ENCODE results near the gene TM9SF1. TPM values are rescaled to one million over a fixed set of nuclear protein-coding genes. Genes with fewer than 3 reads are reported as not detected.

The TM9SF1 gene
- total and polyA plus RNA-seq, 10 of the 15 experiments (the other 5 are each of a cell fraction or from before 2014, with no cell fraction given), result 7.2 to 39.2 (median 17.6) TPM

GRCh38 chr14:24141097-24141880, 54.0 kb downstream of the TM9SF1 start, which contains the start of gene EMC9 (continued):
- no peak for TF ChIP-seq E2F8 (IDR thresholded peaks at IDR 0.05; ENCODE audit: low read depth, partially characterized antibody)
- TF ChIP-seq HDGF (IDR thresholded peaks at IDR 0.05), result no peak; the same call in 1 of the 2 replicates
- no peak; the same call in 1 of the 2 replicates for TF ChIP-seq NR2C1 (IDR thresholded peaks at IDR 0.05)
- TF ChIP-seq SUPT20H (IDR thresholded peaks at IDR 0.05; ENCODE audit: borderline replicate concordance, control insufficient read depth, low read depth, low read length), result no peak
- peak; percentile 50; the same call in 1 of the 2 replicates for TF ChIP-seq E2F4 (IDR thresholded peaks at IDR 0.05; ENCODE audit: low read depth, low read length)
- TF ChIP-seq CBX3 (IDR thresholded peaks at IDR 0.05; ENCODE audit: borderline replicate concordance, low read depth), result no peak
- no peak for TF ChIP-seq BMI1 (IDR thresholded peaks at IDR 0.05; ENCODE audit: borderline replicate concordance)
- TF ChIP-seq NFYB (IDR thresholded peaks at IDR 0.05; ENCODE audit: insufficient read depth, low read depth, low read length), result peak; percentile 93
- peak; percentile 85; the same call in 1 of the 2 replicates for TF ChIP-seq CHD2 (IDR thresholded peaks at IDR 0.05; ENCODE audit: borderline replicate concordance, low read depth, low read length)
- peak; percentile 78 for TF ChIP-seq RAD51 (IDR thresholded peaks at IDR 0.05)
- peak; percentile 88 for TF ChIP-seq RFX5 (IDR thresholded peaks at IDR 0.05; ENCODE audit: low read depth, low read length)
- TF ChIP-seq, protein P1, sequence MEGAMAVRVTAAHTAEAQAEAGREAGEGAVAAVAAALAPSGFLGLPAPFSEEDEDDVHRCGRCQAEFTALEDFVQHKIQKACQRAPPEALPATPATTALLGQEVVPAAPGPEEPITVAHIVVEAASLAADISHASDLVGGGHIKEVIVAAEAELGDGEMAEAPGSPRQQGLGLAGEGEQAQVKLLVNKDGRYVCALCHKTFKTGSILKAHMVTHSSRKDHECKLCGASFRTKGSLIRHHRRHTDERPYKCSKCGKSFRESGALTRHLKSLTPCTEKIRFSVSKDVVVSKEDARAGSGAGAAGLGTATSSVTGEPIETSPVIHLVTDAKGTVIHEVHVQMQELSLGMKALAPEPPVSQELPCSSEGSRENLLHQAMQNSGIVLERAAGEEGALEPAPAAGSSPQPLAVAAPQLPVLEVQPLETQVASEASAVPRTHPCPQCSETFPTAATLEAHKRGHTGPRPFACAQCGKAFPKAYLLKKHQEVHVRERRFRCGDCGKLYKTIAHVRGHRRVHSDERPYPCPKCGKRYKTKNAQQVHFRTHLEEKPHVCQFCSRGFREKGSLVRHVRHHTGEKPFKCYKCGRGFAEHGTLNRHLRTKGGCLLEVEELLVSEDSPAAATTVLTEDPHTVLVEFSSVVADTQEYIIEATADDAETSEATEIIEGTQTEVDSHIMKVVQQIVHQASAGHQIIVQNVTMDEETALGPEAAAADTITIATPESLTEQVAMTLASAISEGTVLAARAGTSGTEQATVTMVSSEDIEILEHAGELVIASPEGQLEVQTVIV (IDR thresholded peaks at IDR 0.05; ENCODE audit: borderline replicate concordance, partially characterized antibody), result peak; percentile 89
- TF ChIP-seq, protein P2, sequence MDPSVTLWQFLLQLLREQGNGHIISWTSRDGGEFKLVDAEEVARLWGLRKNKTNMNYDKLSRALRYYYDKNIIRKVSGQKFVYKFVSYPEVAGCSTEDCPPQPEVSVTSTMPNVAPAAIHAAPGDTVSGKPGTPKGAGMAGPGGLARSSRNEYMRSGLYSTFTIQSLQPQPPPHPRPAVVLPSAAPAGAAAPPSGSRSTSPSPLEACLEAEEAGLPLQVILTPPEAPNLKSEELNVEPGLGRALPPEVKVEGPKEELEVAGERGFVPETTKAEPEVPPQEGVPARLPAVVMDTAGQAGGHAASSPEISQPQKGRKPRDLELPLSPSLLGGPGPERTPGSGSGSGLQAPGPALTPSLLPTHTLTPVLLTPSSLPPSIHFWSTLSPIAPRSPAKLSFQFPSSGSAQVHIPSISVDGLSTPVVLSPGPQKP (IDR thresholded peaks at IDR 0.05; ENCODE audit: low read depth, low read length), result peak; percentile 36; the same call in 1 of the 2 replicates
- peak; percentile 94 for TF ChIP-seq SP1 (IDR thresholded peaks at IDR 0.05; ENCODE audit: low read depth, low read length)
- peak; percentile 40 for TF ChIP-seq YY1 (IDR thresholded peaks at IDR 0.05; ENCODE audit: low read depth, low read length)
- no peak; the same call in 1 of the 2 replicates for TF ChIP-seq FOXM1 (IDR thresholded peaks at IDR 0.05; ENCODE audit: low read depth, low read length)
- peak; percentile 80; the same call in 1 of the 2 replicates for TF ChIP-seq PML (IDR thresholded peaks at IDR 0.05; ENCODE audit: low read length)
- no peak for TF ChIP-seq ZBTB33 (IDR thresholded peaks at IDR 0.05)
- peak; percentile 88 for TF ChIP-seq TAF1 (IDR thresholded peaks at IDR 0.05; ENCODE audit: borderline replicate concordance, low read depth, low read length)

All from GM12878 (cell line).